OCI-LY7 (cell line): Measurements from ENCODE around the gene CMSS1.

ENCODE experiments used
- CTCF ChIP-seq: fragments of 200-600 bp; sonication (generic); conservative IDR thresholded peaks from 2 replicates; pipeline ENCODE4 v1.5.1; 2014; ENCODE audit warnings: mild to moderate bottlenecking, antibody characterized with exemption, low read length, moderate library complexity, mixed read lengths
- EZH2phosphoT487 ChIP-seq: fragments of 200-600 bp; sonication (generic); IDR thresholded peaks from 2 replicates; pipeline ENCODE4 v1.6.1; 2018; ENCODE audit warnings: low read depth, borderline replicate concordance, mild to moderate bottlenecking, mixed run types, antibody characterized with exemption, low read length, moderate library complexity, mixed read lengths

- TF ChIP-seq CTCF (no peak), EZH2phosphoT487 (no peak)
Observed at GRCh38 chr3:100159331-100160153, 341.9 kb downstream of the CMSS1 start.
